Ovary (tissue), 9 donors: Measurements from ENCODE around the gene PTPRU. TPM values are rescaled to one million over a fixed set of nuclear protein-coding genes. Genes with fewer than 3 reads are reported as not detected.

Source experiments
- DNase-seq, 5 donors: peaks; one replicate each; pipeline ENCODE4 v3.0.0-alpha.2; 2019 to 2020
- H3K27ac ChIP-seq, 2 donors: fragments of 200-600 bp; one replicate each; pipeline versions ENCODE4 v1.5.1 to v1.8.0; 2019 to 2022
- H3K27me3 ChIP-seq: fragments of 200-600 bp; one replicate; pipeline ENCODE4 v1.8.0; 2022
- H3K36me3 ChIP-seq: fragments of 200-600 bp; sonication (generic); one replicate; pipeline ENCODE4 v1.5.1; 2019
- H3K4me1 ChIP-seq: one replicate; pipeline ENCODE4 v1.8.1; 2013; ENCODE audit warnings: mild to moderate bottlenecking, moderate library complexity; ENCODE audit not compliant: insufficient read depth
- H3K4me3 ChIP-seq: fragments of 200-600 bp; sonication (generic); one replicate; pipeline ENCODE4 v1.5.1; 2017
- H3K9me3 ChIP-seq, 2 donors: fragments of 200-600 bp in 1 of 2; sonication (generic) in 1 of 2; one replicate each; pipeline versions ENCODE4 v1.5.1 to v1.8.1; 2013 to 2019; ENCODE audit warnings: mild to moderate bottlenecking in 1 of 2, moderate library complexity in 1 of 2
- EP300 ChIP-seq: sonication (generic); formaldehyde crosslinking; IDR thresholded peaks from one replicate; pipeline ENCODE4 v1.6.1; 2017; ENCODE audit warnings: antibody characterized with exemption
- POLR2A ChIP-seq: fragments of 450-650 bp; IDR thresholded peaks from one replicate; pipeline ENCODE4 v1.6.1; 2017; ENCODE audit warnings: antibody characterized with exemption, mild to moderate bottlenecking, moderate library complexity
- WGBS, 3 donors: extraction: QIAGEN DNeasy Blood & Tissue Kit in 1 of 3; methylation state at CpG; one replicate each; pipeline versions ENCODE4 v1.1.5 to v1.1.7; 2013 to 2017; 5-methylcytosine and 5-hydroxymethylcytosine counted together
- intact Hi-C, 4 donors: fragments of 100-400 bp; cut with DNase I; formaldehyde crosslinking; loops; one replicate each; pipeline versions ENCODE4 v1.11.0 to v1.15.1; 2022 to 2023
- polyA plus RNA-seq, 2 donors: library from polyadenylated mRNA; stranded (reverse); fragments of 200-250 nt in 1 of 2; fragments of 350-450 nt in 1 of 2; fragmentation: Illumina TruSeq in 1 of 2; extraction: RNeasy Lipid Tissue Mini Kit (QIAGEN cat#74804) in 1 of 2; gene quantifications; one replicate each; pipeline ENCODE4 v1.2.3, GENCODE V29; 2013 to 2014
- total RNA-seq, 7 donors: library from RNA; depleted of rRNA in 2 of 7; stranded (reverse); fragments of >200 nt in 2 of 7; fragmentation: NEBNext Ultra II Directional in 3 of 7; extraction: Animal tissue kit (Norgen Biotek cat#: 25700) in 3 of 7; gene quantifications; one replicate each; pipeline versions ENCODE4 v1.1.0 to v1.2.4, GENCODE V29; 2016 to 2023
- TF ChIP-seq, protein P1 (sequence below), 3 donors: fragments of 450-650 bp in 2 of 3; fragments of 200-600 bp in 1 of 3; IDR thresholded peaks; one replicate each; pipeline versions ENCODE4 v1.5.1 to v1.8.0; 2016 to 2022; ENCODE audit warnings: antibody characterized with exemption in 3 of 3, mild to moderate bottlenecking in 1 of 3
- donor health status: DM: no; HTN: no; CAD: no; lungs with moderate emphysema.
- donor health status: DM: no; HTN: no; CAD: no.
- donor health status: Bipolar disorder and iron deficiency.
- donor health status: DM: yes; HTN: yes; CAD: no.
- donor health status: DM: no; HTN: no; CAD: no.
- donor health status: DM: yes; HTN: yes; CAD: no.

Gene PTPRU
- total and polyA plus RNA-seq, 9 donors: 2.9 to 45.2 (median 29.9) TPM

DNA sequence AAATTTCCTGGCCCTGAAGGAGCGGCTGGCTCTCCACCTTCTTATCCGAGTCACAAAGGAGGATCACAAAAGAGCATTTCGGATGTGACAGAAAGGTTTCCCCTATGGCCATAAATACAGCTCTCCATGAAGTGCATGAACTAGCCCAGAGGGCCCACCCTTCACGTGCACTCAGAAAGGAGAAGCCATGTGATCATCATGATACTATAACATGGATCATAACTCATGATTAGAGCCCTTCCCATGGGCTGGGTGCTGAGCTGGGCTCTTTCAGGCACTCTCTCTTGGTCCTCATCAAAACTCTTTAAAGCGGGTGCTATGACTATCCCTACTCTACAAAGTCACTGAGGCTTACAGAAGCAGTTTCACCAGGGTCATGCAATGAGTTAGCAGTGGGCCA lies 135.0 kb downstream of the PTPRU start:
- H3K36me3 ChIP-seq: no peaks in the 10 kb centered on the region
- DNase-seq: no peak
- H3K27me3 ChIP-seq: no peaks in the 10 kb centered on the region
- WGBS, 3 donors: 72 to 79% (median 76%) methylated on average over 5 of the region's 5 CpGs
- H3K4me3 ChIP-seq: no peak overlapping the region
- intact Hi-C loops: no loop called here
- no peaks in the 10 kb centered on the region for H3K9me3 ChIP-seq
- H3K4me1 ChIP-seq: no peaks in the 10 kb centered on the region
- TF ChIP-seq EP300: no peak
- TF ChIP-seq POLR2A: no peak
- TF ChIP-seq, protein P1, sequence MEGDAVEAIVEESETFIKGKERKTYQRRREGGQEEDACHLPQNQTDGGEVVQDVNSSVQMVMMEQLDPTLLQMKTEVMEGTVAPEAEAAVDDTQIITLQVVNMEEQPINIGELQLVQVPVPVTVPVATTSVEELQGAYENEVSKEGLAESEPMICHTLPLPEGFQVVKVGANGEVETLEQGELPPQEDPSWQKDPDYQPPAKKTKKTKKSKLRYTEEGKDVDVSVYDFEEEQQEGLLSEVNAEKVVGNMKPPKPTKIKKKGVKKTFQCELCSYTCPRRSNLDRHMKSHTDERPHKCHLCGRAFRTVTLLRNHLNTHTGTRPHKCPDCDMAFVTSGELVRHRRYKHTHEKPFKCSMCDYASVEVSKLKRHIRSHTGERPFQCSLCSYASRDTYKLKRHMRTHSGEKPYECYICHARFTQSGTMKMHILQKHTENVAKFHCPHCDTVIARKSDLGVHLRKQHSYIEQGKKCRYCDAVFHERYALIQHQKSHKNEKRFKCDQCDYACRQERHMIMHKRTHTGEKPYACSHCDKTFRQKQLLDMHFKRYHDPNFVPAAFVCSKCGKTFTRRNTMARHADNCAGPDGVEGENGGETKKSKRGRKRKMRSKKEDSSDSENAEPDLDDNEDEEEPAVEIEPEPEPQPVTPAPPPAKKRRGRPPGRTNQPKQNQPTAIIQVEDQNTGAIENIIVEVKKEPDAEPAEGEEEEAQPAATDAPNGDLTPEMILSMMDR (IDR thresholded peaks at IDR 0.05): no peak
- no peak overlapping the region for H3K27ac ChIP-seq

DNA sequence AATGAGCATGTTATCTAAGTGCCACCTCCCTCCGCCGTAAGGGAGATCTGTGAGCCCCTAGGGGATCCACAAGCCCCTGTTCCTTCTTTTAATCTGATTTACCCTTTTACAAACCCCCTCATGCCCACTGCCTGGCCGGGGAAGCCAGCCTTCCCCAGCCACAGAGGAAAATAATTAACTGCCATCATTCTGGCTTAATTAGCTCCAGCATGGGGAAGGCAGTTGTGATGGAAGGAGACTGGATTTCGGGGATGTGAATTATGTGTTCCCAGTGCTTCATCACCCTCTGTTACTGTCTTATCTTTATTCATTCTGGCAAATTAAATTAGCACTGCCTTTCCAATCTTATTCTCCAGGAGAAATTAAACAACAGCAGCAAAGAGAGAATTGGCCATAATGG lies 135.8 kb downstream of the PTPRU start:
- H3K4me1 ChIP-seq: no peaks in the 10 kb centered on the region
- TF ChIP-seq EP300: no peak
- no peak for TF ChIP-seq POLR2A
- TF ChIP-seq, protein P1 (IDR thresholded peaks at IDR 0.05): no peak
- no peaks in the 10 kb centered on the region for H3K27me3 ChIP-seq
- H3K27ac ChIP-seq: no peak overlapping the region
- intact Hi-C loops: no loop called here
- no peaks in the 10 kb centered on the region for H3K9me3 ChIP-seq
- H3K4me3 ChIP-seq: no peak overlapping the region
- H3K36me3 ChIP-seq: no peaks in the 10 kb centered on the region
- 12 to 26% (median 15%) methylated on average over 4 of the region's 4 CpGs for WGBS, 3 donors
- DNase-seq: no peak

Other genes with a start within 250 kb of the PTPRU start
- gene TMEM200B, start 112.6 kb upstream of the PTPRU start, total RNA-seq: 10 to 100 TPM; 16.2 to 65.9 (median 32.6) TPM
- gene TMEM200B, start 112.6 kb upstream of the PTPRU start, polyA plus RNA-seq: 10 to 100 TPM; 22.6 to 26.3 TPM
- 100 to 1,000 TPM in 1 of 7 donors, 10 to 100 TPM in 6; 55.2 to 111 (median 88.2) TPM for gene SRSF4, start 54.6 kb upstream of the PTPRU start, total RNA-seq
- gene SRSF4, start 54.6 kb upstream of the PTPRU start, polyA plus RNA-seq: 100 to 1,000 TPM in 1 of 2 donors, 10 to 100 TPM in 1; 70.5 to 135 TPM
- gene MECR, start 5.6 kb upstream of the PTPRU start, total RNA-seq: 10 to 100 TPM; 11.9 to 33.9 (median 21.6) TPM
- gene MECR, start 5.6 kb upstream of the PTPRU start, polyA plus RNA-seq: 10 to 100 TPM; 16.2 to 16.3 TPM